GM12878 (cell line): Measurements from ENCODE around the gene CD164L2. TPM values are rescaled to one million over a fixed set of nuclear protein-coding genes. Genes with fewer than 3 reads are reported as not detected.

Experiments used
- ATAC-seq: fragments of 200-7000 bp; cut with Tn5 transposase; 3 replicates; pipeline ENCODE4 v1.9.1; 2020; ENCODE audit warnings: mild to moderate bottlenecking, moderate library complexity
- BruUV-seq: library from RNA; stranded (reverse); fragments of 400-500 nt; replicated peaks from 2 replicates; lab custom pipeline; 2021; lab: Mats Ljungman, UMichigan
- CTCF ChIA-PET: fragments of 300-600 bp; sonication (Branson Sonifier 250); formaldehyde crosslinking; extraction: SDS; loops from one replicate; lab custom pipeline; 2021; ENCODE audit warnings: inconsistent platforms; lab: Yijun Ruan, JAX
- POLR2A ChIA-PET: fragments of 350-600 bp; formaldehyde crosslinking; extraction: SDS; loops from one replicate; lab custom pipeline; 2021; ENCODE audit warnings: inconsistent platforms; lab: Charles Lee
- RAD21 ChIA-PET: fragments of 300-600 bp; sonication (Branson Sonifier 250); formaldehyde crosslinking; loops from one replicate; lab custom pipeline; 2023; ENCODE audit warnings: antibody characterized with exemption; ENCODE audit not compliant: unreplicated experiment; lab: Charles Lee
- SMC1A ChIA-PET: fragments of 300-600 bp; sonication (Branson Sonifier 250); formaldehyde crosslinking; loops from one replicate; lab custom pipeline; 2023; ENCODE audit not compliant: unreplicated experiment, uncharacterized antibody; lab: Charles Lee
- DNase-seq: peaks from one replicate; pipeline ENCODE4 v3.0.0-alpha.2; 2011; ENCODE audit warnings: low read depth, low spot score
- FAIRE-seq: peaks from 3 replicates; lab custom pipeline; 2011; peaks lifted over from hg19 to GRCh38; lab: Jason Lieb, UNC
- H2AFZ ChIP-seq: 2 replicates; pipeline ENCODE4 v1.6.0; 2011; ENCODE audit warnings: low read depth, low read length, control low read depth; ENCODE audit not compliant: control insufficient read depth
- H3K27ac ChIP-seq: 2 replicates; pipeline ENCODE4 v1.5.1; 2011; ENCODE audit warnings: control low read depth; ENCODE audit not compliant: control insufficient read depth, insufficient read depth
- H3K27me3 ChIP-seq, 2 experiments: replicated peaks in 1 of 2; 2 replicates each; pipeline versions ENCODE4 v1.6.0 to v1.6.1; 2011; ENCODE audit warnings: low read length in 1 of 2; ENCODE audit not compliant: control insufficient read depth in 2 of 2, insufficient read depth in 2 of 2
- H3K36me3 ChIP-seq, 2 experiments: 2 replicates each; pipeline ENCODE4 v1.5.1; 2011; ENCODE audit warnings: low read length in 1 of 2; ENCODE audit not compliant: control insufficient read depth in 2 of 2, insufficient read depth in 2 of 2
- H3K4me1 ChIP-seq: 2 replicates; pipeline ENCODE4 v1.6.1; 2011; ENCODE audit warnings: mild to moderate bottlenecking, low read length, moderate library complexity, mixed read lengths; ENCODE audit not compliant: control insufficient read depth, insufficient read depth
- H3K4me2 ChIP-seq: 2 replicates; pipeline ENCODE4 v1.6.0; 2011; ENCODE audit warnings: control low read depth; ENCODE audit not compliant: control insufficient read depth, insufficient read depth
- H3K4me3 ChIP-seq: fragments of 200-600 bp; sonication (generic); 2 replicates; pipeline ENCODE4 v1.5.1; 2016
- H3K79me2 ChIP-seq: 2 replicates; pipeline ENCODE4 v1.6.0; 2011; ENCODE audit warnings: low read length; ENCODE audit not compliant: control insufficient read depth, insufficient read depth
- H3K9ac ChIP-seq: 2 replicates; pipeline ENCODE4 v1.8.0; 2011; ENCODE audit warnings: low read length, control low read depth, mixed read lengths; ENCODE audit not compliant: control insufficient read depth, insufficient read depth
- H3K9me3 ChIP-seq: replicated peaks from 3 replicates; pipeline ENCODE4 v1.5.1; 2011; ENCODE audit warnings: mild to moderate bottlenecking, low read length; ENCODE audit not compliant: control insufficient read depth, insufficient read depth
- H4K20me1 ChIP-seq: 2 replicates; pipeline ENCODE4 v1.6.0; 2011; ENCODE audit not compliant: control insufficient read depth, insufficient read depth
- ATF7 ChIP-seq: fragments of 450-650 bp; IDR thresholded peaks from 2 replicates; pipeline ENCODE4 v1.6.1; 2016; ENCODE audit warnings: low read depth, mild to moderate bottlenecking
- CEBPB ChIP-seq, 2 experiments: fragments of 150-350 bp in 1 of 2; IDR thresholded peaks; 2 replicates each; pipeline ENCODE4 v1.6.1; 2012 to 2014; ENCODE audit warnings: low read depth in 2 of 2, low read length in 2 of 2, borderline replicate concordance in 1 of 2, inconsistent platforms in 1 of 2
- EGR1 ChIP-seq, 2 experiments: IDR thresholded peaks; 1 replicate in 1 of 2; 2 replicates in 1 of 2; pipeline ENCODE4 v1.6.1; 2011 to 2012; ENCODE audit warnings: low read depth in 2 of 2, low read length in 2 of 2, borderline replicate concordance in 1 of 2, mild to moderate bottlenecking in 1 of 2, moderate library complexity in 1 of 2
- ETV6 ChIP-seq, 2 experiments: fragments of 450-650 bp in 1 of 2; IDR thresholded peaks in 1 of 2; conservative IDR thresholded peaks in 1 of 2; 2 replicates each; pipeline ENCODE4 v1.6.1; 2014; ENCODE audit warnings: antibody characterized with exemption in 1 of 2, borderline replicate concordance in 1 of 2, low read depth in 1 of 2, mild to moderate bottlenecking in 1 of 2, moderate library complexity in 1 of 2
- FOXK2 ChIP-seq: fragments of 450-650 bp; IDR thresholded peaks from 2 replicates; pipeline ENCODE4 v1.6.1; 2017; ENCODE audit warnings: mild to moderate bottlenecking, moderate library complexity
- IKZF2 ChIP-seq, 2 experiments: fragments of 450-650 bp; IDR thresholded peaks; 2 replicates each; pipeline ENCODE4 v1.6.1; 2017; ENCODE audit warnings: mild to moderate bottlenecking in 2 of 2, moderate library complexity in 2 of 2
- IRF4 ChIP-seq: IDR thresholded peaks from 2 replicates; pipeline ENCODE4 v1.6.1; 2011; ENCODE audit warnings: low read depth, low read length
- NBN ChIP-seq: fragments of 450-650 bp; IDR thresholded peaks from 2 replicates; pipeline ENCODE4 v1.6.1; 2016
- NFIC ChIP-seq: IDR thresholded peaks from 2 replicates; pipeline ENCODE4 v1.6.1; 2012; ENCODE audit warnings: low read depth, mild to moderate bottlenecking, inconsistent platforms, low read length, moderate library complexity
- NR2C1 ChIP-seq: fragments of 450-650 bp; IDR thresholded peaks from 2 replicates; pipeline ENCODE4 v1.6.1; 2017; ENCODE audit warnings: antibody characterized with exemption, mild to moderate bottlenecking, moderate library complexity
- PKNOX1 ChIP-seq: fragments of 450-650 bp; IDR thresholded peaks from 2 replicates; pipeline ENCODE4 v1.6.1; 2016; ENCODE audit warnings: mild to moderate bottlenecking
- RELA ChIP-seq: fragments of 450-650 bp; IDR thresholded peaks from 2 replicates; pipeline ENCODE4 v1.8.0; 2014; ENCODE audit warnings: borderline replicate concordance; ENCODE audit not compliant: partially characterized antibody
- SIX5 ChIP-seq: IDR thresholded peaks from 2 replicates; pipeline ENCODE4 v1.6.1; 2011; ENCODE audit warnings: mild to moderate bottlenecking, low read depth, low read length, moderate library complexity; ENCODE audit not compliant: severe bottlenecking
- TBL1XR1 ChIP-seq: IDR thresholded peaks from 2 replicates; pipeline ENCODE4 v1.6.1; 2012; ENCODE audit warnings: low read depth, low read length, improper control_type of control experiment
- TCF12 ChIP-seq: IDR thresholded peaks from 2 replicates; pipeline ENCODE4 v1.6.1; 2011; ENCODE audit warnings: low read depth, mild to moderate bottlenecking, low read length
- ZBED1 ChIP-seq: IDR thresholded peaks from 2 replicates; pipeline ENCODE4 v1.6.1; 2016; ENCODE audit warnings: borderline replicate concordance
- ZNF24 ChIP-seq: fragments of 450-650 bp; IDR thresholded peaks from 2 replicates; pipeline ENCODE4 v1.6.1; 2017; ENCODE audit warnings: antibody characterized with exemption, mild to moderate bottlenecking
- WGBS: methylation state at CpG from one replicate; pipeline ENCODE4 v1.1.6; 2016; ENCODE audit warnings: low lambda C conversion rate; ENCODE audit not compliant: insufficient replicate concordance, insufficient coverage; ENCODE audit errors: missing lambda C conversion rate; 5-methylcytosine and 5-hydroxymethylcytosine counted together
- in situ Hi-C: fragments of 300-500 bp; cut with MboI; formaldehyde crosslinking; loops from 9 replicates; pipeline ENCODE4 v1.14.3; 2018; ENCODE audit warnings: mixed read lengths
- intact Hi-C: fragments of 100-400 bp; cut with micrococcal nuclease; formaldehyde crosslinking; loops from one replicate; pipeline ENCODE4 v1.14.2; 2022; ENCODE audit not compliant: unreplicated experiment
- polyA plus RNA-seq, 11 experiments: library from polyadenylated mRNA; depleted of rRNA in 4 of 11; unstranded in 6 of 11; stranded (reverse) in 5 of 11; fragments of >200 nt; fragmentation: Nextera tagmentation in 4 of 11; fragmentation: Illumina TruSeq in 1 of 11; extraction: Ambion mirVana in 4 of 11; extraction: Trizol in 1 of 11; gene quantifications; 1 replicate in 1 of 11; 2 replicates in 10 of 11; pipeline versions ENCODE4 v1.2.1 to v1.2.3, GENCODE V29; 2011 to 2016; ENCODE audit warnings: inconsistent platforms in 2 of 11, missing spikeins in 2 of 11, low read depth in 1 of 11
- total RNA-seq, 4 experiments: library from RNA; depleted of rRNA in 3 of 4; stranded (reverse); fragments of >200 nt in 3 of 4; fragmentation: Illumina TruSeq in 1 of 4; extraction: Trizol in 1 of 4; gene quantifications; 2 replicates each; pipeline versions ENCODE4 v1.2.1 to v1.2.3, GENCODE V29; 2013 to 2021
- TF ChIP-seq, protein P1 (sequence below): IDR thresholded peaks from 2 replicates; pipeline ENCODE4 v1.6.1; 2012; ENCODE audit warnings: low read length, inconsistent platforms
- TF ChIP-seq, protein P2 (sequence below): fragments of 450-650 bp; IDR thresholded peaks from 2 replicates; pipeline ENCODE4 v1.6.1; 2016; ENCODE audit warnings: mild to moderate bottlenecking

The CD164L2 gene
- total and polyA plus RNA-seq, 10 of the 15 experiments (the other 5 are each of a cell fraction or from before 2014, with no cell fraction given): not detected

- whole genome bisulfite sequencing: 2% methylated on average over 14 of the region's 14 CpGs
- SMC1A ChIA-PET: interaction anchor here (0.6 to 22.2 kb wide), 20 partner anchors 8 to 357 kb away, joined by 3 to 470 read pairs (median 5); partner anchors contain the start of genes AHDC1, IFI6 and WASF2
- Histone ChIP-seq H3K4me2 (peak overlapping the region; percentile 76), H3K36me3 (peaks cover 10 to 27% of the 10 kb centered on the region in 2 experiments), H3K4me3 (peak overlapping the region; percentile 6; the same call in 1 of the 2 replicates), H3K9ac (peak overlapping the region; percentile 54), H3K27ac (peak overlapping the region; percentile 74), H3K27me3 (no peaks in the 10 kb centered on the region), H3K9me3 (no peaks in the 10 kb centered on the region), H3K4me1 (peaks cover 40% of the 10 kb centered on the region), H4K20me1 (no peaks in the 10 kb centered on the region), H2AFZ (no peak overlapping the region), H3K79me2 (peaks cover 29% of the 10 kb centered on the region)
- BruUV-seq: no TSS peak
- ATAC-seq (peak; percentile 93), DNase-seq (no peak), FAIRE-seq (no peak)
- in situ Hi-C loops (no loop called here), intact Hi-C loops (loop anchor here (1.0 to 5.0 kb wide), 2 partner anchors 27 to 244 kb away; no protein-coding TSS in a partner anchor)
- RAD21 ChIA-PET: interaction anchor here (0.6 to 9.8 kb wide), 21 partner anchors 10 to 244 kb away, joined by 3 to 126 read pairs (median 4); partner anchors contain the start of genes AHDC1 and WASF2
- CTCF ChIA-PET: interaction anchor here (0.6 to 18.9 kb wide), 14 partner anchors 10 to 251 kb away, joined by 3 to 240 read pairs (median 4); partner anchors contain the start of gene AHDC1
- POLR2A ChIA-PET: interaction anchor here (0.6 to 7.1 kb wide), 14 partner anchors 10 to 390 kb away, joined by 3 to 78 read pairs (median 4); partner anchors contain the start of genes AHDC1 and WASF2
- TF ChIP-seq SIX5 (no peak), ZNF24 (no peak), PKNOX1 (peak; percentile 64), CEBPB (IDR thresholded peaks at IDR 0.05; ENCODE audit: borderline replicate concordance in 1 of 2, low read depth in 2 of 2, low read length in 2 of 2) (peak in 1 of 2 experiments; percentile 34; a peak in 1 of 4 replicates), TBL1XR1 (0 out of 2 replicates have a peak, but pooled peaks have one; percentile 23), FOXK2 (no peak), ZBED1 (peak; percentile 48; the same call in 1 of the 2 replicates), ATF7 (peak; percentile 63; the same call in 1 of the 2 replicates), IKZF2 (IDR thresholded peaks at IDR 0.05) (peak; percentile 63 to 66; a peak in 2 of 4 replicates), NBN (peak; percentile 78), EGR1 (IDR thresholded peaks at IDR 0.05; ENCODE audit: borderline replicate concordance in 1 of 2, low read depth in 2 of 2, low read length in 2 of 2) (no peak), ETV6 (conservative IDR thresholded peaks at IDR 0.05 in 1 of 2, IDR thresholded peaks at IDR 0.05 in 1 of 2; ENCODE audit: borderline replicate concordance in 1 of 2, low read depth in 1 of 2) (0 out of 4 replicates have a peak, but pooled peaks of 1 of the 2 experiments have one; percentile 35), TCF12 (peak; percentile 89), RELA (peak; percentile 37), NFIC (peak; percentile 70), IRF4 (peak; percentile 27; the same call in 1 of the 2 replicates), NR2C1 (peak; percentile 50; the same call in 1 of the 2 replicates)
- TF ChIP-seq, protein P1, sequence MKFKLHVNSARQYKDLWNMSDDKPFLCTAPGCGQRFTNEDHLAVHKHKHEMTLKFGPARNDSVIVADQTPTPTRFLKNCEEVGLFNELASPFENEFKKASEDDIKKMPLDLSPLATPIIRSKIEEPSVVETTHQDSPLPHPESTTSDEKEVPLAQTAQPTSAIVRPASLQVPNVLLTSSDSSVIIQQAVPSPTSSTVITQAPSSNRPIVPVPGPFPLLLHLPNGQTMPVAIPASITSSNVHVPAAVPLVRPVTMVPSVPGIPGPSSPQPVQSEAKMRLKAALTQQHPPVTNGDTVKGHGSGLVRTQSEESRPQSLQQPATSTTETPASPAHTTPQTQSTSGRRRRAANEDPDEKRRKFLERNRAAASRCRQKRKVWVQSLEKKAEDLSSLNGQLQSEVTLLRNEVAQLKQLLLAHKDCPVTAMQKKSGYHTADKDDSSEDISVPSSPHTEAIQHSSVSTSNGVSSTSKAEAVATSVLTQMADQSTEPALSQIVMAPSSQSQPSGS: peak; percentile 64
- TF ChIP-seq, protein P2, sequence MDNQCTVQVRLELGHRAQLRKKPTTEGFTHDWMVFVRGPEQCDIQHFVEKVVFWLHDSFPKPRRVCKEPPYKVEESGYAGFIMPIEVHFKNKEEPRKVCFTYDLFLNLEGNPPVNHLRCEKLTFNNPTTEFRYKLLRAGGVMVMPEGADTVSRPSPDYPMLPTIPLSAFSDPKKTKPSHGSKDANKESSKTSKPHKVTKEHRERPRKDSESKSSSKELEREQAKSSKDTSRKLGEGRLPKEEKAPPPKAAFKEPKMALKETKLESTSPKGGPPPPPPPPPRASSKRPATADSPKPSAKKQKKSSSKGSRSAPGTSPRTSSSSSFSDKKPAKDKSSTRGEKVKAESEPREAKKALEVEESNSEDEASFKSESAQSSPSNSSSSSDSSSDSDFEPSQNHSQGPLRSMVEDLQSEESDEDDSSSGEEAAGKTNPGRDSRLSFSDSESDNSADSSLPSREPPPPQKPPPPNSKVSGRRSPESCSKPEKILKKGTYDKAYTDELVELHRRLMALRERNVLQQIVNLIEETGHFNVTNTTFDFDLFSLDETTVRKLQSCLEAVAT: peak; percentile 46
These were observed 35.4 kb upstream of the CD164L2 start for GRCh38 chr1:27418326-27419185.
